ENCODE data around the gene LBHD2.

- TF ChIP-seq POLR2A (IDR thresholded peaks at IDR 0.05) (no peak), POLR2AphosphoS5 (IDR thresholded peaks at IDR 0.05; ENCODE audit: insufficient read depth in 1 of 2, low read depth in 1 of 2) (no peak)
These were observed 46.2 kb downstream of the LBHD2 start for GRCh38 chr14:103130017-103130764.

All from vagina (tissue), 2 donors.